Measurements from ENCODE around the gene LYPD6B.

Gene LYPD6B

DNA sequence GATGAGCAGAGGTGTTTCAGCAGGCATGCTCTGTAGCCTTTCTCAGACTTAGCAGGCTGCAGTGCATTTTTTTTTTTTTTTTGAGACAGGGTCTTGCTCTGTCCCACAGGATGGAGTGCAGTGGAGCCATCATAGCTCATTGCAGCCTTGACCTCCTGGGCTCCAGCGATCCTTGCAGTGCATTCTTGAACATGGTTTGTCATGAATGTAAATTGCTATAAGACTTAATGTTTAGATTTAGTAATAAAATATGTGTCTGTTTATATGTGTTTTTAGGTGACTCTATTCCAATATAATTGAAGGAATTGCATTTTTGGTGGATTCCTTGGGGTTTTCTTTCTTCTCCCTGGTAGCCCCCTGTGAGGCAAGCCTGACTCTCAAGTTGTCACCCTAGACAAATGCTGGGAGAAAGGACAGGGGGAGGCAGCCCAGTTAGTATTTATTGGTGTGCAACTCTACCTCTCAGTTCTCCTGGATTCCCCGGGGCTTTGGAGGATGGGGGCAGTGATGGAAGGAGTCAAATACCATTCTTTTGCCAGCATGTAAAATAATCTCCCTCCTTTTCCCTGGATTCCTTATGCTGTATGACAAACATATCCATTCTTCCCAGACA is 22.7 kb downstream of the LYPD6B start:
- Histone ChIP-seq H3K27ac (ENCODE audit: low read length) (no peak overlapping the region), H3K27me3 (replicated peaks; ENCODE audit: insufficient read depth, low read length) (no peaks in the 10 kb centered on the region), H3K36me3 (replicated peaks; ENCODE audit: insufficient read depth, low read length) (no peaks in the 10 kb centered on the region), H2AFZ (ENCODE audit: low read length) (no peak overlapping the region), H3K4me2 (ENCODE audit: low read depth, low read length) (no peak overlapping the region), H3K4me1 (ENCODE audit: low read length) (no peaks in the 10 kb centered on the region), H3K9me2 (replicated peaks; ENCODE audit: insufficient read depth, low read length) (no peaks in the 10 kb centered on the region), H3F3A (ENCODE audit: insufficient read depth, low read length) (no peaks in the 10 kb centered on the region), H3K9ac (ENCODE audit: low read length) (no peak overlapping the region), H3K79me2 (ENCODE audit: low read length) (no peaks in the 10 kb centered on the region), H4K20me1 (ENCODE audit: insufficient read depth, low read length) (no peaks in the 10 kb centered on the region), H3K9me3 (replicated peaks; ENCODE audit: insufficient read depth, low read length) (no peaks in the 10 kb centered on the region), H3K4me3 (ENCODE audit: low read length) (no peak overlapping the region)
- DNase-seq, result no peak
- TF ChIP-seq EZH2phosphoT487 (IDR thresholded peaks at IDR 0.05; ENCODE audit: low read length) (no peak), CTCF (IDR thresholded peaks at IDR 0.05; ENCODE audit: low read length) (no peak), EZH2 (optimal IDR thresholded peaks at IDR 0.05; ENCODE audit: low read depth, low read length) (no peak)

- TF ChIP-seq CTCF (IDR thresholded peaks at IDR 0.05; ENCODE audit: low read length) (no peak), EZH2phosphoT487 (IDR thresholded peaks at IDR 0.05; ENCODE audit: low read length) (no peak)
- no peaks in the 10 kb centered on the region for H3F3A ChIP-seq (ENCODE audit: insufficient read depth, low read length)
- H3K4me2 ChIP-seq (ENCODE audit: low read depth, low read length), result no peak overlapping the region
- no peak overlapping the region for H2AFZ ChIP-seq (ENCODE audit: low read length)
- no peak for DNase-seq
- H3K9me2 ChIP-seq (replicated peaks; ENCODE audit: insufficient read depth, low read length), result no peaks in the 10 kb centered on the region
- H3K27me3 ChIP-seq (replicated peaks; ENCODE audit: insufficient read depth, low read length), result no peaks in the 10 kb centered on the region
- H3K4me1 ChIP-seq (ENCODE audit: low read length), result no peaks in the 10 kb centered on the region
- no peak overlapping the region for H3K27ac ChIP-seq (ENCODE audit: low read length)
- no peaks in the 10 kb centered on the region for H3K79me2 ChIP-seq (ENCODE audit: low read length)
- H3K4me3 ChIP-seq (ENCODE audit: low read length), result no peak overlapping the region
- H3K9me3 ChIP-seq (replicated peaks; ENCODE audit: insufficient read depth, low read length), result no peaks in the 10 kb centered on the region
- no peaks in the 10 kb centered on the region for H3K36me3 ChIP-seq (replicated peaks; ENCODE audit: insufficient read depth, low read length)
- no peak overlapping the region for H3K9ac ChIP-seq (ENCODE audit: low read length)
- no peaks in the 10 kb centered on the region for H4K20me1 ChIP-seq (ENCODE audit: insufficient read depth, low read length)
Observed at GRCh38 chr2:149062531-149062930, 24.0 kb downstream of the LYPD6B start.

- Histone ChIP-seq H3K9me2 (replicated peaks; ENCODE audit: insufficient read depth, low read length) (no peaks in the 10 kb centered on the region), H3K4me3 (ENCODE audit: low read length) (no peak overlapping the region), H3K36me3 (replicated peaks; ENCODE audit: insufficient read depth, low read length) (no peaks in the 10 kb centered on the region), H3F3A (ENCODE audit: insufficient read depth, low read length) (no peaks in the 10 kb centered on the region), H3K9ac (ENCODE audit: low read length) (no peak overlapping the region), H3K27me3 (replicated peaks; ENCODE audit: insufficient read depth, low read length) (no peaks in the 10 kb centered on the region), H2AFZ (ENCODE audit: low read length) (no peak overlapping the region), H4K20me1 (ENCODE audit: insufficient read depth, low read length) (no peaks in the 10 kb centered on the region), H3K79me2 (ENCODE audit: low read length) (no peaks in the 10 kb centered on the region), H3K27ac (ENCODE audit: low read length) (no peak overlapping the region), H3K9me3 (replicated peaks; ENCODE audit: insufficient read depth, low read length) (no peaks in the 10 kb centered on the region), H3K4me1 (ENCODE audit: low read length) (no peaks in the 10 kb centered on the region), H3K4me2 (ENCODE audit: low read depth, low read length) (no peak overlapping the region)
- DNase-seq, result no peak
- TF ChIP-seq EZH2 (optimal IDR thresholded peaks at IDR 0.05; ENCODE audit: low read depth, low read length) (no peak), CTCF (IDR thresholded peaks at IDR 0.05; ENCODE audit: low read length) (no peak), EZH2phosphoT487 (IDR thresholded peaks at IDR 0.05; ENCODE audit: low read length) (no peak)
Observed at GRCh38 chr2:149063177-149063576, 24.7 kb downstream of the LYPD6B start.
